Fibroblast of pulmonary artery (primary cell): ENCODE measurements around the gene PTPRN2.

ENCODE experiments used
- DNase-seq: peaks from one replicate; pipeline ENCODE4 v3.0.0-alpha.2; 2010; ENCODE audit warnings: low read depth
- H3K4me3 ChIP-seq: replicated peaks from 2 replicates; pipeline ENCODE4 v1.5.1; 2011; ENCODE audit warnings: low read depth, mild to moderate bottlenecking, control low read depth, low read length, moderate library complexity
- CTCF ChIP-seq: IDR thresholded peaks from 2 replicates; pipeline ENCODE4 v1.5.1; 2011; ENCODE audit warnings: mild to moderate bottlenecking, control low read depth, low read length, inconsistent platforms; ENCODE audit errors: missing control alignments

PTPRN2 gene

GRCh38 chr7:158546214-158546613 is 41.4 kb downstream of the PTPRN2 start:
- no peak for DNase-seq
- no peak overlapping the region for H3K4me3 ChIP-seq
- no peak for TF ChIP-seq CTCF

GRCh38 chr7:158544708-158545107 is 42.9 kb downstream of the PTPRN2 start:
- no peak for TF ChIP-seq CTCF
- no peak for DNase-seq
- no peak overlapping the region for H3K4me3 ChIP-seq

- H3K4me3 ChIP-seq: no peak overlapping the region
- no peak for DNase-seq
- TF ChIP-seq CTCF: no peak
Measured at GRCh38 chr7:158543840-158544239, 43.8 kb downstream of the PTPRN2 start.

- H3K4me3 ChIP-seq: no peak overlapping the region
- no peak for DNase-seq
- TF ChIP-seq CTCF: no peak
Measured at GRCh38 chr7:158542651-158543566, 44.7 kb downstream of the PTPRN2 start.

- no peak for DNase-seq
- no peak for TF ChIP-seq CTCF
- no peak overlapping the region for H3K4me3 ChIP-seq
Measured at GRCh38 chr7:158541346-158542010, 46.1 kb downstream of the PTPRN2 start.

GRCh38 chr7:158539711-158540146 is 47.9 kb downstream of the PTPRN2 start:
- TF ChIP-seq CTCF: no peak
- no peak for DNase-seq
- H3K4me3 ChIP-seq: no peak overlapping the region
